Ishikawa (cell line): ENCODE data around the gene BCL2L12.

Experiments
- CEBPB ChIP-seq: IDR thresholded peaks from 2 replicates; pipeline ENCODE4 v1.6.1; 2012
- CREB1 ChIP-seq: IDR thresholded peaks from 2 replicates; pipeline ENCODE4 v1.6.1; 2012; ENCODE audit warnings: low read depth
- EGR1 ChIP-seq: IDR thresholded peaks from 2 replicates; pipeline ENCODE4 v1.6.1; 2012
- EP300 ChIP-seq: IDR thresholded peaks from 2 replicates; pipeline ENCODE4 v1.6.1; 2012; ENCODE audit warnings: borderline replicate concordance
- FOXM1 ChIP-seq: IDR thresholded peaks from 2 replicates; pipeline ENCODE4 v1.6.1; 2012; ENCODE audit warnings: low read depth, borderline replicate concordance
- NFIC ChIP-seq: IDR thresholded peaks from 2 replicates; pipeline ENCODE4 v1.6.1; 2012
- RAD21 ChIP-seq: IDR thresholded peaks from 2 replicates; pipeline ENCODE4 v1.6.1; 2012; ENCODE audit warnings: low read depth
- TAF1 ChIP-seq: IDR thresholded peaks from 2 replicates; pipeline ENCODE4 v1.6.1; 2012; ENCODE audit warnings: low read depth, mild to moderate bottlenecking
- TCF12 ChIP-seq: IDR thresholded peaks from 2 replicates; pipeline ENCODE4 v1.6.1; 2012; ENCODE audit warnings: low read depth
- TEAD4 ChIP-seq: IDR thresholded peaks from 2 replicates; pipeline ENCODE4 v1.6.1; 2012
- YY1 ChIP-seq: IDR thresholded peaks from 2 replicates; pipeline ENCODE4 v1.6.1; 2012; ENCODE audit warnings: low read depth
- ZBTB7A ChIP-seq: IDR thresholded peaks from 2 replicates; pipeline ENCODE4 v1.6.1; 2012; ENCODE audit warnings: low read depth
- TF ChIP-seq, protein P1 (sequence below): IDR thresholded peaks from 2 replicates; pipeline ENCODE4 v1.6.1; 2012; ENCODE audit warnings: low read depth, mild to moderate bottlenecking
- TF ChIP-seq, protein P2 (sequence below): IDR thresholded peaks from 2 replicates; pipeline ENCODE4 v1.6.1; 2012
- TF ChIP-seq, protein P3 (sequence below): IDR thresholded peaks from 2 replicates; pipeline ENCODE4 v1.6.1; 2012

Gene BCL2L12

DNA sequence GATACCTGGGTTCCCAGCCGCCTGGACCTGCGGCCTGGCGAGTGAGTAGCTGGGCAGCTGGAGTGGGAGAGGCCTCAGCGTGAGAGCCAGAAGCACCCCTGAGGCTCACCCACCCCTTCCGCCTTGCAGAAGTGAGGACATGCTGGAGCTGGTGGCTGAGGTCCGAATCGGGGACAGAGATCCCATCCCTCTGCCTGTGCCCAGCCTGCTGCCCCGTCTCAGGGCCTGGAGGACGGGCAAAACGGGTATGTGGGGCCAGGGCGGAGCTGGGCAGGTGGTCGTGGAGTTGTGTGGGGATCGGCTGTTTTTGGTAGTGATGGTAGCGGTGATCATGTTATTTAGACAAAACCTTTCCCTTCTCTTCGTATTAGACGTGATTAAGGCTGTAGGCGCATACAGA lies 19.1 kb upstream of the BCL2L12 start:
- TF ChIP-seq ZBTB7A, result no peak
- TF ChIP-seq, protein P1, sequence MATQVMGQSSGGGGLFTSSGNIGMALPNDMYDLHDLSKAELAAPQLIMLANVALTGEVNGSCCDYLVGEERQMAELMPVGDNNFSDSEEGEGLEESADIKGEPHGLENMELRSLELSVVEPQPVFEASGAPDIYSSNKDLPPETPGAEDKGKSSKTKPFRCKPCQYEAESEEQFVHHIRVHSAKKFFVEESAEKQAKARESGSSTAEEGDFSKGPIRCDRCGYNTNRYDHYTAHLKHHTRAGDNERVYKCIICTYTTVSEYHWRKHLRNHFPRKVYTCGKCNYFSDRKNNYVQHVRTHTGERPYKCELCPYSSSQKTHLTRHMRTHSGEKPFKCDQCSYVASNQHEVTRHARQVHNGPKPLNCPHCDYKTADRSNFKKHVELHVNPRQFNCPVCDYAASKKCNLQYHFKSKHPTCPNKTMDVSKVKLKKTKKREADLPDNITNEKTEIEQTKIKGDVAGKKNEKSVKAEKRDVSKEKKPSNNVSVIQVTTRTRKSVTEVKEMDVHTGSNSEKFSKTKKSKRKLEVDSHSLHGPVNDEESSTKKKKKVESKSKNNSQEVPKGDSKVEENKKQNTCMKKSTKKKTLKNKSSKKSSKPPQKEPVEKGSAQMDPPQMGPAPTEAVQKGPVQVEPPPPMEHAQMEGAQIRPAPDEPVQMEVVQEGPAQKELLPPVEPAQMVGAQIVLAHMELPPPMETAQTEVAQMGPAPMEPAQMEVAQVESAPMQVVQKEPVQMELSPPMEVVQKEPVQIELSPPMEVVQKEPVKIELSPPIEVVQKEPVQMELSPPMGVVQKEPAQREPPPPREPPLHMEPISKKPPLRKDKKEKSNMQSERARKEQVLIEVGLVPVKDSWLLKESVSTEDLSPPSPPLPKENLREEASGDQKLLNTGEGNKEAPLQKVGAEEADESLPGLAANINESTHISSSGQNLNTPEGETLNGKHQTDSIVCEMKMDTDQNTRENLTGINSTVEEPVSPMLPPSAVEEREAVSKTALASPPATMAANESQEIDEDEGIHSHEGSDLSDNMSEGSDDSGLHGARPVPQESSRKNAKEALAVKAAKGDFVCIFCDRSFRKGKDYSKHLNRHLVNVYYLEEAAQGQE, result no peak

DNA sequence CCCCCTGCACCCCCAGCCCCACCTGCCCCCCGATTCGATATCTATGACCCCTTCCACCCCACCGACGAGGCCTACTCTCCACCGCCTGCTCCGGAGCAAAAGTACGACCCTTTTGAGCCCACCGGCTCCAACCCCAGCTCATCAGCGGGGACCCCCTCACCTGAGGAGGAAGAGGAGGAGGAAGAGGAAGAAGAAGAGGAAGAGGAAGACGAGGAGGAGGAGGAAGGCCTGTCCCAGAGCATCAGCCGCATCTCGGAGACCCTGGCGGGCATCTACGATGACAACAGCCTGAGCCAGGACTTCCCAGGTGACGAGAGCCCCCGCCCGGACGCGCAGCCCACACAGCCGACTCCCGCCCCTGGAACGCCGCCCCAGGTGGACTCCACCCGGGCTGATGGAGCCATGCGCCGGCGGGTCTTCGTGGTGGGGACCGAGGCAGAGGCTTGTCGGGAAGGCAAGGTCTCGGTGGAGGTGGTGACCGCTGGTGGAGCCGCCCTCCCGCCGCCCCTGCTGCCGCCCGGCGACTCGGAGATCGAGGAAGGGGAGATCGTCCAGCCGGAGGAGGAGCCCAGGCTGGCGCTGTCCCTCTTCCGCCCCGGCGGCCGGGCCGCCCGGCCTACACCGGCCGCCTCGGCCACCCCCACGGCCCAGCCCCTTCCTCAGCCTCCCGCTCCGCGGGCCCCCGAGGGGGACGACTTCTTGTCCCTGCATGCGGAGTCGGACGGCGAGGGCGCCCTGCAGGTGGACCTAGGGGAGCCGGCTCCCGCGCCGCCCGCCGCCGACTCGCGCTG lies 14.5 kb upstream of the BCL2L12 start:
- TF ChIP-seq TAF1 (no peak), FOXM1 (no peak), YY1 (no peak), EP300 (no peak), CREB1 (no peak), NFIC (no peak), CEBPB (no peak), TEAD4 (no peak), EGR1 (no peak), TCF12 (no peak), RAD21 (no peak)
- TF ChIP-seq, protein P2, sequence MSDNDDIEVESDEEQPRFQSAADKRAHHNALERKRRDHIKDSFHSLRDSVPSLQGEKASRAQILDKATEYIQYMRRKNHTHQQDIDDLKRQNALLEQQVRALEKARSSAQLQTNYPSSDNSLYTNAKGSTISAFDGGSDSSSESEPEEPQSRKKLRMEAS, result no peak
- TF ChIP-seq, protein P3, sequence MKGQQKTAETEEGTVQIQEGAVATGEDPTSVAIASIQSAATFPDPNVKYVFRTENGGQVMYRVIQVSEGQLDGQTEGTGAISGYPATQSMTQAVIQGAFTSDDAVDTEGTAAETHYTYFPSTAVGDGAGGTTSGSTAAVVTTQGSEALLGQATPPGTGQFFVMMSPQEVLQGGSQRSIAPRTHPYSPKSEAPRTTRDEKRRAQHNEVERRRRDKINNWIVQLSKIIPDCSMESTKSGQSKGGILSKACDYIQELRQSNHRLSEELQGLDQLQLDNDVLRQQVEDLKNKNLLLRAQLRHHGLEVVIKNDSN, result no peak

DNA sequence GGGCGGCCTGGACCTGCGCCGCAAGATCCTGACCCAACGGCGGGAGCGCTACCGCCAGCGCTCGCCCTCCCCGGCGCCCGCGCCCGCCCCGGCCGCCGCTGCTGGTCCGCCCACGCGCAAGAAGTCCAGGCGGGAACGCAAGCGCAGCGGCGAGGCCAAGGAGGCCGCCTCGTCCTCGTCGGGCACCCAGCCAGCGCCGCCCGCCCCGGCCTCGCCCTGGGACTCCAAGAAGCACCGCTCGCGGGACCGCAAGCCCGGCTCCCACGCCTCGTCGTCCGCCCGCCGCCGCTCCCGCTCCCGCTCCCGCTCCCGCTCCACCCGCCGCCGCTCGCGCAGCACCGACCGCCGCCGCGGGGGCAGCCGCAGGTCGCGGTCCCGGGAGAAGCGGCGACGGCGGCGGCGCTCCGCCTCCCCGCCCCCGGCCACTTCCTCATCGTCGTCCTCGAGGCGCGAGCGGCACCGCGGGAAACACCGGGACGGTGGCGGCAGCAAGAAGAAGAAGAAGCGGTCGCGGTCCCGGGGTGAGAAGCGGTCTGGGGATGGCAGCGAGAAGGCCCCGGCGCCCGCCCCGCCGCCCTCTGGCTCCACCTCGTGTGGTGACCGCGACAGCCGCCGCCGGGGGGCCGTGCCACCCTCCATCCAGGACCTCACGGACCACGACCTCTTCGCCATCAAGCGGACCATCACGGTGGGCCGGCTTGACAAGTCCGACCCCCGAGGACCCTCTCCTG lies 13.7 kb upstream of the BCL2L12 start:
- no peak for TF ChIP-seq EGR1
- no peak for TF ChIP-seq TAF1
- TF ChIP-seq NFIC, result no peak

DNA sequence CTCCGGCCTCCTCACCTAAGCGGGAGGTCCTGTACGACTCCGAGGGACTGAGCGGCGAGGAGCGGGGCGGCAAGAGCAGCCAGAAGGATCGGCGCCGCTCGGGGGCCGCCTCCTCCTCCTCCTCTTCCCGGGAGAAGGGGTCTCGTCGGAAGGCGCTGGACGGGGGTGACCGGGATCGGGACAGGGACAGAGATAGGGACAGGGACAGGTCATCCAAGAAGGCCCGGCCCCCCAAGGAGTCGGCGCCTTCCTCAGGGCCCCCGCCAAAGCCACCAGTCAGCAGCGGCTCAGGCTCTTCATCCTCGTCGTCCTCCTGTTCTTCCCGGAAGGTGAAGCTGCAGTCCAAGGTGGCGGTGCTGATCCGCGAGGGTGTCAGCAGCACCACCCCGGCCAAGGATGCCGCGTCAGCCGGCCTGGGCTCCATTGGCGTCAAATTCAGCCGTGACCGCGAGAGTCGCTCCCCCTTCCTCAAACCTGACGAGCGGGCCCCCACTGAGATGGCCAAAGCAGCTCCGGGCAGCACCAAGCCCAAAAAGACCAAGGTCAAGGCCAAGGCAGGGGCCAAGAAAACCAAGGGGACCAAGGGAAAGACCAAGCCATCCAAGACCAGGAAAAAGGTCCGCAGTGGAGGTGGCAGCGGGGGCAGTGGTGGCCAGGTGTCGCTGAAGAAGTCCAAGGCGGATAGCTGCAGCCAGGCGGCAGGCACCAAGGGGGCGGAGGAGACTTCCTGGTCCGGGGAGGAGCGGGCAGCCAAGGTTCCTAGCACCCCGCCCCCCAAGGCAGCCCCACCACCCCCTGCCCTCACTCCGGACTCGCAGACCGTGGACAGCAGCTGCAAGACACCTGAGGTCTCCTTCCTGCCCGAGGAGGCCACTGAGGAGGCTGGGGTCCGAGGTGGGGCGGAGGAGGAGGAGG lies 12.9 kb upstream of the BCL2L12 start:
- TF ChIP-seq ZBTB7A (no peak), CREB1 (no peak), EGR1 (no peak), NFIC (no peak), TAF1 (no peak), FOXM1 (no peak), CEBPB (no peak), TCF12 (no peak), TEAD4 (no peak), EP300 (no peak), RAD21 (no peak)
- TF ChIP-seq, protein P3, result no peak
- TF ChIP-seq, protein P1, result no peak

DNA sequence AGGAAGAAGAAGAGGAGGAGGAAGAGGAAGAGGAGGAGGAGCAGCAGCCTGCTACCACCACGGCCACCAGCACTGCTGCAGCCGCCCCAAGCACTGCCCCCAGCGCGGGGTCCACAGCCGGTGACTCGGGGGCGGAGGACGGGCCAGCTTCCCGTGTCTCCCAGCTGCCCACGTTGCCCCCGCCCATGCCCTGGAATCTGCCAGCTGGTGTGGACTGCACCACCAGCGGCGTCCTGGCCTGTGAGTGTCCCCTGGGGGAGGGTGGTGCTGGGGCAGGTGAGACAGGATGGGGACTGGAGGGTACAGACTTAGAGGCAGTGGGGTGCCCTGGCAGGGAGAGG lies 12.3 kb upstream of the BCL2L12 start:
- TF ChIP-seq TCF12 (no peak), ZBTB7A (no peak), EP300 (no peak), YY1 (no peak)

DNA sequence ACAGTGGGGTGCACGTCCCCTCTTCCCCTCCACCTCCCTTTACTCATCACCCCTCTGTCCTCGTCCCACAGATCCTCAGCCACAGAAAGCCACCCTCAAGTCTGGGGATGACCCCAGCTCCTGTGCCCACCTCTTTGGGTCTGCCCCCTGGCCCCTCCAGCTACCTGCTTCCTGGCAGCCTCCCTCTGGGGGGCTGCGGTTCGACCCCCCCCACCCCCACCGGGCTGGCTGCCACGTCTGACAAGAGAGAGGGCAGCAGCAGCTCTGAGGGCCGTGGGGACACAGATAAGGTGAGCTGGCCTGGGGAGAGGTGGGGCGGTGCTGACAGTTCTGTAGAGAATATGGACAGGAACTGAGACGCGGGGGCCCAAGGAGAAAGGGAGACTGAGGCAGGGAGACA lies 11.2 kb upstream of the BCL2L12 start:
- TF ChIP-seq FOXM1, result no peak
